ENCODE data around the gene RAB42. TPM values are rescaled to one million over a fixed set of nuclear protein-coding genes. Genes with fewer than 3 reads are reported as not detected.
A peak's percentile ranks its signal among the peaks of the same experiment; 100 is the strongest.

The RAB42 gene
- total and polyA plus RNA-seq, 5 donors, result 0.59 to 1.8 (median 1.4) TPM

- Histone ChIP-seq H3K4me3 (ENCODE audit: low read length) (no peak overlapping the region), H3K27ac (ENCODE audit: low read length) (no peak overlapping the region), H3K27me3 (ENCODE audit: control insufficient read depth, insufficient read depth) (no peaks in the 10 kb centered on the region), H3K9me3 (ENCODE audit: control insufficient read depth, low read length) (no peaks in the 10 kb centered on the region), H3K4me1 (ENCODE audit: control insufficient read depth, insufficient read depth, low read length) (no peaks in the 10 kb centered on the region)
- intact Hi-C loops (cut with DNase I), result loop anchor here (5.0 to 10.0 kb wide), 5 partner anchors 88 to 250 kb away; partner anchors contain the start of gene PHACTR4 (in 1 of the 4)
- ATAC-seq (no peak), DNase-seq (no peak)
- 84% methylated on average over 6 of the region's 6 CpGs for WGBS
Measured at GRCh38 chr1:28604962-28605361, 12.9 kb downstream of the RAB42 start.

DNA sequence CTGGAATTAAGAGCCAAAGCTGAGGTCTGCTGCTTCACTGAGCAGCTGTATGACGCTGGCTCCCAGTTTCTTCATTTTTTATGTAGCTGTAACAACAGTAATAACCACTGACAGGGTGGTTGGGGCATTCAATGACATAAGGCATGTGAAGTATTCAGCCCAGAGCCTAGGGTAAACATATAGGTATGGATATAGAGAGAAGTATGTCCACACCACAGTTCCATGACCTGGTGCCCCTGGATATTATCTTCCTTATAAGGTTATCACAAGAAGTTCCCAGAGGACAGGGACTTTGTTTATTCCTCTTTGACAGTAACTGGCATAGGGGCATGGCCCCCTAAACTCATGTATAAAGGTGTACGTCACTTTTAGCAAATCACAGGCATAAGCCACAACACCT lies 14.7 kb downstream of the RAB42 start:
- 83% methylated on average over 2 of the region's 2 CpGs for WGBS
- Histone ChIP-seq H3K27me3 (ENCODE audit: control insufficient read depth, insufficient read depth) (no peaks in the 10 kb centered on the region), H3K4me1 (ENCODE audit: control insufficient read depth, insufficient read depth, low read length) (no peaks in the 10 kb centered on the region), H3K9me3 (ENCODE audit: control insufficient read depth, low read length) (no peaks in the 10 kb centered on the region), H3K27ac (ENCODE audit: low read length) (no peak overlapping the region), H3K4me3 (ENCODE audit: low read length) (no peak overlapping the region)
- intact Hi-C loops (cut with DNase I), result loop anchor here in 3 of 4 donors (10.0 kb wide), 4 partner anchors 92 to 252 kb away; partner anchors contain the start of gene PHACTR4 (in 1 of the 3)
- DNase-seq (no peak), ATAC-seq (no peak)

GRCh38 chr1:28613175-28613574 lies 21.1 kb downstream of the RAB42 start:
- DNase-seq (no peak), ATAC-seq (no peak)
- no peaks in the 10 kb centered on the region for H3K4me1 ChIP-seq (ENCODE audit: control insufficient read depth, insufficient read depth, low read length)
- H3K4me3 ChIP-seq (ENCODE audit: low read length), result no peak overlapping the region
- intact Hi-C loops (cut with DNase I), result no loop called here
- no peaks in the 10 kb centered on the region for H3K27me3 ChIP-seq (ENCODE audit: control insufficient read depth, insufficient read depth)
- H3K9me3 ChIP-seq (ENCODE audit: control insufficient read depth, low read length), result no peaks in the 10 kb centered on the region
- H3K27ac ChIP-seq (ENCODE audit: low read length), result no peak overlapping the region
- 78% methylated on average over 5 of the region's 5 CpGs for WGBS

- WGBS, result 90% methylated on average over 1 of the region's 1 CpG
Measured at GRCh38 chr1:28631713-28632112, 39.6 kb downstream of the RAB42 start.

GRCh38 chr1:28632560-28632959 lies 40.5 kb downstream of the RAB42 start:
- 93% methylated on average over 4 of the region's 4 CpGs for WGBS
- ATAC-seq, result no peak

More at GRCh38 chr1:28631713-28632112, 39.6 kb downstream of the RAB42 start:
- no peaks in the 10 kb centered on the region for H3K9me3 ChIP-seq (ENCODE audit: control insufficient read depth, low read length)
- DNase-seq (no peak), ATAC-seq (no peak)
- H3K4me1 ChIP-seq (ENCODE audit: control insufficient read depth, insufficient read depth, low read length), result no peaks in the 10 kb centered on the region
- H3K4me3 ChIP-seq (ENCODE audit: low read length), result no peak overlapping the region
- no peaks in the 10 kb centered on the region for H3K27me3 ChIP-seq (ENCODE audit: control insufficient read depth, insufficient read depth)
- intact Hi-C loops (cut with DNase I), result no loop called here
- H3K27ac ChIP-seq (ENCODE audit: low read length), result no peak overlapping the region

GRCh38 chr1:28640766-28641165 lies 48.7 kb downstream of the RAB42 start:
- ATAC-seq (no peak), DNase-seq (no peak)
- no peaks in the 10 kb centered on the region for H3K27me3 ChIP-seq (ENCODE audit: control insufficient read depth, insufficient read depth)
- 95% methylated on average over 1 of the region's 1 CpG for WGBS
- no peak overlapping the region for H3K27ac ChIP-seq (ENCODE audit: low read length)
- no peak overlapping the region for H3K4me3 ChIP-seq (ENCODE audit: low read length)
- no peaks in the 10 kb centered on the region for H3K4me1 ChIP-seq (ENCODE audit: control insufficient read depth, insufficient read depth, low read length)
- intact Hi-C loops (cut with DNase I), result loop anchor here in 2 of 4 donors (5.0 to 10.0 kb wide), 2 partner anchors 97 to 544 kb away; partner anchors contain the start of genes YTHDF2 (in 2 of the 2) and SRSF4 (in 1 of the 2)
- H3K9me3 ChIP-seq (ENCODE audit: control insufficient read depth, low read length), result no peaks in the 10 kb centered on the region

More at GRCh38 chr1:28632560-28632959, 40.5 kb downstream of the RAB42 start:
- Histone ChIP-seq H3K27me3 (ENCODE audit: control insufficient read depth, insufficient read depth) (no peaks in the 10 kb centered on the region), H3K27ac (ENCODE audit: low read length) (no peak overlapping the region), H3K4me1 (ENCODE audit: control insufficient read depth, insufficient read depth, low read length) (no peaks in the 10 kb centered on the region), H3K9me3 (ENCODE audit: control insufficient read depth, low read length) (no peaks in the 10 kb centered on the region), H3K4me3 (ENCODE audit: low read length) (no peak overlapping the region)
- intact Hi-C loops (cut with DNase I), result no loop called here
- DNase-seq, result no peak

- H3K27me3 ChIP-seq (ENCODE audit: control insufficient read depth, insufficient read depth), result no peaks in the 10 kb centered on the region
- peak overlapping the region; percentile 60 for H3K4me3 ChIP-seq (ENCODE audit: low read length)
- intact Hi-C loops (cut with DNase I), result loop anchor here in 2 of 4 donors (5.0 to 10.0 kb wide), 2 partner anchors 95 to 543 kb away; partner anchors contain the start of genes YTHDF2 (in 2 of the 2) and SRSF4 (in 1 of the 2)
- no peaks in the 10 kb centered on the region for H3K9me3 ChIP-seq (ENCODE audit: control insufficient read depth, low read length)
- WGBS, result under 1% methylated on average over 26 of the region's 26 CpGs
- no peak for DNase-seq
- H3K27ac ChIP-seq (ENCODE audit: low read length), result peak overlapping the region; percentile 89
- ATAC-seq, result peak; percentile 20 to 40
- H3K4me1 ChIP-seq (ENCODE audit: control insufficient read depth, insufficient read depth, low read length), result no peaks in the 10 kb centered on the region
Measured at GRCh38 chr1:28642056-28642846, 50.2 kb downstream of the RAB42 start.

DNA sequence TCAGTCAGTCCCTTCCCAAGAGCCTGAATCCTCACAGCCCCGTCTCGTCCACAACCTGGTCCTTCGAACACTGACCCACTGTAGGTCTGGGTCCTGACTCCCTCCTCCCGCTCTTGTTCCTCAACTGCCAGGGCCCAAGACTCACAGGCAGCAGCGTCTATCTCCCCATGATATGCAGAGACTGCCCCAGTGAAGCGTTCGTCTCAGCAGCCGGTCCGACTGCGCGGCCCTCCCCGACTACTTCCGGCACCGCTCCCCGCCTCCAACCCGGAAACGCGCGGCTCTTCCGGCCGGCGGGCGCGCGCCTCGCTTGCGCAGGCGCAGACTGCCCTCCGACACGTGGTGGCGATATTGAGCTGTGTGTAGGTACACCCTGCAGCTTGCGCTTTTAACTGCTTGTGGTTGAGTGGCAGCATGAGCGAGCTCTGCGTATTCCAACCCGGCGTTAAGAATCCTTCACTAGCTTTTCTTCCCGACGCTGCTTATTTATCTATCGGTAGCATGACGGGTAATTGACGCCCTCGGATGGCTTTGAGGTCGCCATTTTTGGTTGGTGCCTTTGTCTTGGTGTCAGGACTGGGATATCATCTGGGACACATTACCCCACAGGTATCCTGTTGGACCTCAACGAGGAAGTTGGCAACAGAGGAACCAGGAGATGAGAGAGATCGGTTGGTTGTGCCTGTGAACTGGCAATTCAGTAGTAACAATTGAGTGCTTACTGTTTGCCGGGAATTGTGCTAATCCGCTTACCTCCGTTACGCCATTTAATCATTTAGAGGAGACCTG lies 51.0 kb downstream of the RAB42 start, which contains the start of gene TAF12:
Gene TAF12, minus strand, starts transcription at position 221 of the 789 bp plus-strand sequence. CDS start 20,986 bp downstream, outside the sequence.
- Histone ChIP-seq H3K27me3 (ENCODE audit: control insufficient read depth, insufficient read depth) (no peaks in the 10 kb centered on the region), H3K27ac (ENCODE audit: low read length) (peak within 1 kb of the TSS; percentile 89), H3K4me3 (ENCODE audit: low read length) (peak within 1 kb of the TSS; percentile 72), H3K4me1 (ENCODE audit: control insufficient read depth, insufficient read depth, low read length) (no peaks in the 10 kb centered on the region), H3K9me3 (ENCODE audit: control insufficient read depth, low read length) (no peaks in the 10 kb centered on the region)
- ATAC-seq (peak; percentile 96), DNase-seq (peak; percentile 91 to 97 (median 97))
- under 1% methylated on average over 49 of the region's 49 CpGs for WGBS
- intact Hi-C loops (cut with DNase I), result loop anchor here in 2 of 4 donors (5.0 to 10.0 kb wide), 2 partner anchors 94 to 542 kb away; partner anchors contain the start of genes YTHDF2 (in 2 of the 2) and SRSF4 (in 1 of the 2)

GRCh38 chr1:28644494-28644893 lies 52.4 kb downstream of the RAB42 start:
- DNase-seq (no peak), ATAC-seq (no peak)
- 90% methylated on average over 3 of the region's 3 CpGs for WGBS
- intact Hi-C loops (cut with DNase I), result loop anchor here in 2 of 4 donors (5.0 to 10.0 kb wide), 2 partner anchors 93 to 540 kb away; partner anchors contain the start of genes YTHDF2 (in 2 of the 2) and SRSF4 (in 1 of the 2)
- Histone ChIP-seq H3K4me1 (ENCODE audit: control insufficient read depth, insufficient read depth, low read length) (no peaks in the 10 kb centered on the region), H3K9me3 (ENCODE audit: control insufficient read depth, low read length) (no peaks in the 10 kb centered on the region), H3K27me3 (ENCODE audit: control insufficient read depth, insufficient read depth) (no peaks in the 10 kb centered on the region), H3K4me3 (ENCODE audit: low read length) (no peak overlapping the region), H3K27ac (ENCODE audit: low read length) (no peak overlapping the region)

Data from right cardiac atrium (tissue), 5 donors.